ENCODE data around the gene LITAF. TPM values are rescaled to one million over a fixed set of nuclear protein-coding genes. Genes with fewer than 3 reads are reported as not detected.
"Not testable (repeated sequence)": the region's sequence is repeated elsewhere in the genome, so short reads cannot be mapped to it uniquely, and the experiment has no call there.

The LITAF gene
- total RNA-seq, 1 experiment from 2014 or later = 84.2 TPM

GRCh38 chr16:11558308-11558823 lies 28.4 kb downstream of the LITAF start:
- H3K4me1 ChIP-seq (ENCODE audit: control insufficient read depth in 1 of 2, insufficient read depth in 2 of 2, low read length in 2 of 2); H3K27me3 ChIP-seq (ENCODE audit: insufficient read depth, low read length); DNase-seq (ENCODE audit: low read depth, low spot score); RAD21 ChIA-PET (ENCODE audit: low non-redundant PET in 1 of 2, low total read pairs in 2 of 2, uncharacterized antibody in 2 of 2, unreplicated experiment in 2 of 2); H3K4me3 ChIP-seq (replicated peaks in 1 of 2; ENCODE audit: low read depth in 1 of 2, low read length in 2 of 2); H3K27ac ChIP-seq (ENCODE audit: low read depth, low read length); intact Hi-C loops (cut with micrococcal nuclease); POLR2A ChIA-PET; H4K20me1 ChIP-seq (ENCODE audit: insufficient read depth); ATAC-seq; H3K9ac ChIP-seq (ENCODE audit: low read length); H2AFZ ChIP-seq (ENCODE audit: low read depth, low read length, poor library complexity, severe bottlenecking); H3K9me2 ChIP-seq (ENCODE audit: insufficient read depth); H3K4me2 ChIP-seq (ENCODE audit: low read length); BruUV-seq (replicated peaks): not testable (repeated sequence)
- peaks cover 22% of the 10 kb centered on the region for H3K79me2 ChIP-seq (ENCODE audit: insufficient read depth, low read length)
- peaks cover 9 to 18% of the 10 kb centered on the region in 2 experiments; a peak in 3 of 4 replicates for H3K36me3 ChIP-seq (ENCODE audit: control insufficient read depth in 1 of 2, insufficient read depth in 2 of 2, low read length in 2 of 2)
- CTCF ChIA-PET = interaction anchor here (1.1 kb wide), 1 partner anchor 26 kb away, joined by 4 read pairs; no protein-coding TSS in a partner anchor
- H3K9me3 ChIP-seq (ENCODE audit: control insufficient read depth in 1 of 2, insufficient read depth in 1 of 2, low read depth in 1 of 2, low read length in 2 of 2) = peaks cover 8 to 14% of the 10 kb centered on the region in 2 experiments; a peak in 2 of 4 replicates

DNA sequence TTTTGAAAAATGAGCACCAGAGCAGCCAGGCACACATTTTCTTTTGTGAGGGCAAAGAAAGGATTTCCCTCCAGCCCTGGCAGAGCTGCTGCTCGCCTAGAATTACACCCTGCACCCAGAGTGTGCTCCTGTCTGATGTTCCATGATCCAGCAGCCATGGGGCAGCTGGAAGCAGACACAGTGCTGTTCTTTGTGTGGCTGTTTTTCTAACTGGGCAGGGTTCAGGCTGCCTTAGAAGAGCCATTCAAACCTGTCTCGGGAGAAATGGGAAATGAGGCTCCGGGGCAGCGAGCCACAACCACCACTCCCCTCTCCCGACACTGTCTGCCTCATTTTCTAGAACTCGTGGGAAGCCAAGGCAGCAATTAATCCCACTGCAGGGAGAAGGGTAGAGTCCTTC lies 28.9 kb downstream of the LITAF start:
- RAD21 ChIA-PET (ENCODE audit: low non-redundant PET in 1 of 2, low total read pairs in 2 of 2, uncharacterized antibody in 2 of 2, unreplicated experiment in 2 of 2) = no interaction called here
- no TSS peak for BruUV-seq (replicated peaks)
- TF ChIP-seq SIN3A (IDR thresholded peaks at IDR 0.05; ENCODE audit: low read depth) (no peak), RAD21 (IDR thresholded peaks at IDR 0.05; ENCODE audit: low read depth) (no peak), CEBPB (IDR thresholded peaks at IDR 0.05; ENCODE audit: low read depth) (no peak), EZH2phosphoT487 (IDR thresholded peaks at IDR 0.05; ENCODE audit: borderline replicate concordance) (no peak), EGR1 (IDR thresholded peaks at IDR 0.05; ENCODE audit: low read depth) (no peak), ZFX (IDR thresholded peaks at IDR 0.05) (no peak), ZBTB33 (IDR thresholded peaks at IDR 0.05; ENCODE audit: extremely low read depth, insufficient replicate concordance, low read length) (no peak), ATF3 (IDR thresholded peaks at IDR 0.05) (no peak), SRF (IDR thresholded peaks at IDR 0.05; ENCODE audit: low read depth) (no peak), YY1 (IDR thresholded peaks at IDR 0.05; ENCODE audit: extremely low read depth, insufficient replicate concordance, low read depth, low read length) (no peak), ZNF274 (IDR thresholded peaks at IDR 0.05; ENCODE audit: low read depth, low read length) (no peak), CBX3 (IDR thresholded peaks at IDR 0.05; ENCODE audit: low read depth) (no peak), TCF7L2 (IDR thresholded peaks at IDR 0.05; ENCODE audit: borderline replicate concordance, extremely low read depth, insufficient read depth, insufficient read length) (no peak)
- TF ChIP-seq, protein P1, sequence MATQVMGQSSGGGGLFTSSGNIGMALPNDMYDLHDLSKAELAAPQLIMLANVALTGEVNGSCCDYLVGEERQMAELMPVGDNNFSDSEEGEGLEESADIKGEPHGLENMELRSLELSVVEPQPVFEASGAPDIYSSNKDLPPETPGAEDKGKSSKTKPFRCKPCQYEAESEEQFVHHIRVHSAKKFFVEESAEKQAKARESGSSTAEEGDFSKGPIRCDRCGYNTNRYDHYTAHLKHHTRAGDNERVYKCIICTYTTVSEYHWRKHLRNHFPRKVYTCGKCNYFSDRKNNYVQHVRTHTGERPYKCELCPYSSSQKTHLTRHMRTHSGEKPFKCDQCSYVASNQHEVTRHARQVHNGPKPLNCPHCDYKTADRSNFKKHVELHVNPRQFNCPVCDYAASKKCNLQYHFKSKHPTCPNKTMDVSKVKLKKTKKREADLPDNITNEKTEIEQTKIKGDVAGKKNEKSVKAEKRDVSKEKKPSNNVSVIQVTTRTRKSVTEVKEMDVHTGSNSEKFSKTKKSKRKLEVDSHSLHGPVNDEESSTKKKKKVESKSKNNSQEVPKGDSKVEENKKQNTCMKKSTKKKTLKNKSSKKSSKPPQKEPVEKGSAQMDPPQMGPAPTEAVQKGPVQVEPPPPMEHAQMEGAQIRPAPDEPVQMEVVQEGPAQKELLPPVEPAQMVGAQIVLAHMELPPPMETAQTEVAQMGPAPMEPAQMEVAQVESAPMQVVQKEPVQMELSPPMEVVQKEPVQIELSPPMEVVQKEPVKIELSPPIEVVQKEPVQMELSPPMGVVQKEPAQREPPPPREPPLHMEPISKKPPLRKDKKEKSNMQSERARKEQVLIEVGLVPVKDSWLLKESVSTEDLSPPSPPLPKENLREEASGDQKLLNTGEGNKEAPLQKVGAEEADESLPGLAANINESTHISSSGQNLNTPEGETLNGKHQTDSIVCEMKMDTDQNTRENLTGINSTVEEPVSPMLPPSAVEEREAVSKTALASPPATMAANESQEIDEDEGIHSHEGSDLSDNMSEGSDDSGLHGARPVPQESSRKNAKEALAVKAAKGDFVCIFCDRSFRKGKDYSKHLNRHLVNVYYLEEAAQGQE (IDR thresholded peaks at IDR 0.05; ENCODE audit: low read depth) = no peak

More for the DNA sequence above, 28.9 kb downstream of the LITAF start:
- CTCF ChIA-PET = no interaction called here
- POLR2A ChIA-PET = no interaction called here
- Histone ChIP-seq H3K9me2 (ENCODE audit: insufficient read depth) (no peaks in the 10 kb centered on the region), H3K27ac (ENCODE audit: low read depth, low read length) (no peak overlapping the region), H2AFZ (ENCODE audit: low read depth, low read length, poor library complexity, severe bottlenecking) (no peak overlapping the region), H3K36me3 (ENCODE audit: control insufficient read depth in 1 of 2, insufficient read depth in 2 of 2, low read length in 2 of 2) (peaks cover 12 to 18% of the 10 kb centered on the region in 2 experiments; a peak in 3 of 4 replicates), H3K27me3 (ENCODE audit: insufficient read depth, low read length) (no peaks in the 10 kb centered on the region), H4K20me1 (ENCODE audit: insufficient read depth) (no peaks in the 10 kb centered on the region), H3K4me2 (ENCODE audit: low read length) (no peak overlapping the region), H3K9me3 (ENCODE audit: control insufficient read depth in 1 of 2, insufficient read depth in 1 of 2, low read depth in 1 of 2, low read length in 2 of 2) (peaks cover 8 to 14% of the 10 kb centered on the region in 2 experiments; a peak in 2 of 4 replicates), H3K79me2 (ENCODE audit: insufficient read depth, low read length) (peaks cover 22% of the 10 kb centered on the region), H3K9ac (ENCODE audit: low read length) (no peak overlapping the region), H3K4me3 (replicated peaks in 1 of 2; ENCODE audit: low read depth in 1 of 2, low read length in 2 of 2) (no peak overlapping the region), H3K4me1 (ENCODE audit: control insufficient read depth in 1 of 2, insufficient read depth in 2 of 2, low read length in 2 of 2) (no peaks in the 10 kb centered on the region)
- DNase-seq (ENCODE audit: low read depth, low spot score) = no peak
- intact Hi-C loops (cut with micrococcal nuclease) = no loop called here
- ATAC-seq = no peak

Measured in HCT116 (cell line).